GM19467 (cell line): ENCODE measurements around the gene MAX.
"Not testable (repeated sequence)": the region's sequence is repeated elsewhere in the genome, so short reads cannot be mapped to it uniquely, and the experiment has no call there.

Experiments
- ATAC-seq: cut with Tn5 transposase; IDR thresholded peaks from one replicate; pipeline ENCODE4 v1.9.1; 2021; ENCODE audit warnings: mild to moderate bottlenecking, moderate library complexity; ENCODE audit not compliant: unreplicated experiment

Gene MAX

DNA sequence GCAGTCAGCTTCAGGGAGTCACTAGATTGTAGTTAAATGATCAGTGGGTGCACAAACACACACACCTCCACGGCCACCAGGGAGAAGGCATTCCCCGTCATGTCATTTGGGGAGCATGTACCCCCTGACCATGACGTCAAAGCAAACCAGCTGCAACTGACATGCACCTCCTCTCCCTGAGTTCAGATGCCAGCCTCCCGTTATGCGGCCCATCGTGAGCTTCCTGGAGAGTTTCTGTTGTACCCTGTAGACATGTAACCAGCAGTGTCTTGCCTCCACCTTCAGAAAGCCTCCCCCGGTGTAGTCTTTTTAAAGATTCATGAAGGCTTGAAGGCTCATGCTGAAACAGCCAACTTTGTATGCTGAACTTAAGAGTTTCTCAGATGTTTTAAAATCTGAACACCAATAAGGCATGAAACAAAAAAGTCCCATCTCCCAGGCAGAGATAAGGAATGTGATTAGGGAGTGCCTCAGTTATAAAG is 60.8 kb downstream of the MAX start:
- ATAC-seq = no peak

DNA sequence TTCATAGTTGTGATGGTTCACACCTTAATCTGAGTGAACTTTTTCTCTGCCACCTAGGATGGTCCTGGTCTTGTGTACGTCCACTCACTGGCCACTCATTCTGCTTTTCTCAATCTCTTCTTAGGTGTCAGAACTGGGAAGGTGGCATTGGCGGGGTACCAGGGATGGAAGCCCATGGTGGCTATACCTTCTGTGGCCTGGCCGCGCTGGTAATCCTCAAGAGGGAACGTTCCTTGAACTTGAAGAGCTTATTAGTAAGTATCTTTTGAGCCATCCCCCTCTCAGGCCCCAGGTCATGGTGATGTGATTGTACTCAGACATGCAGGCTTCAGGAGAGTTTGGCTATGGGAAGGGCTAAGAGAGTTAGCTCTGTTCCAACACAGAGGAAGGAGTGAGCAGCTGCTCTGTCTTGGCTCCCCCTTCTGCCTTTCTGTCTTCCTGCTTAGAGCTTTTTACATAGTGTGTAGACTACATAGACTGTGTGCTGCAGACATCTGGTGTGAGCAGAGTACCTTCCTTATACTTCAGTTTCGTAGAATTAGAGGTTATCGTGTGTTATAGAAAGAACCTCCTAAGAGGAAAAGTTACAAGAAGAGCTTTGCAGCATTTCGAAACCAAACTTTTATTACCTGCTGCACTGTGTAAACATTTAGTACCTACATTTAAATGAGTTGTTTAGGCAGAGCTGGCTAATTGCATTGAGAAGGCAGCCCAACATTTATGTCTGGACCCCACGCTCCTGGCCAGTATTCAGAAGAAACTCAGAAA is 61.5 kb downstream of the MAX start:
- ATAC-seq = no peak

DNA sequence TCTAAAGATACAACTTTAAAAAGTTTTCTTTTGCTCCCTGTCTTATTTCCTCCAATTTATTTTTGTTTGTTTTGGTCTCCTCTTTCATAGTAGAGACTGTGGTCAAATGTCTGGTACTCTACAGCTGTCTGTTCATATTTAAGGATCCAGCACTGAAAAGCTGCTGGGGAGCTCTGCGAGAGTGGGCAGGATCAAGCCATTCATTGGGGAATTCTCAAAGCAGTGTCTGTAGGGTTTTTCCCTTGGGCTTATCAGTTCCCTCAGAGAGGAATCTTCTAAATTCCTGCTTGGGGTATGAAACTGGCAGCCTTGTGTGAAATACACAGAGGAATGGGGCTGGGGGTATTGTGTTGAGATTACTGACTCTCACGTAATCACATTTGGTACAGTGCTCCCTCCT is 63.4 kb downstream of the MAX start:
- no peak for ATAC-seq

DNA sequence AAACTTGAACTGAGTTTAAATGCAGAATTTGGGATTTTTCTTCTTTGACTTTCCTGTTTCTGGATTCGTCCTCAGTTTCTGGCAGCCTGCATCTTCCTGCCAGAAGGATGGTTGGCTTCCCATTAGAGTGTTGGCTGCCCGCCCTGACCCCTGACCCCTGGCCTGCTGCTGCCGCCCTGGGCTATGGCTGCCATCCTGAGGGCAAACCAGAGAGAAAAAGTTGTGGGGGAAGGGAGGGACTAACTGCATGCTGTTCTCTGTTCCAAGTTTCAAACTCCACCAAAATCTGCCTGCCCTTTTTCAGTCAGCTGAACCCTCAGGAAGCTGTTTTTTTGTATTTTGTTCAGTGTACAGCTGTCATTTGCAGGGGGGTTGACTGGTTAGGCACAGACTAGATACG is 67.3 kb downstream of the MAX start:
- no peak for ATAC-seq

DNA sequence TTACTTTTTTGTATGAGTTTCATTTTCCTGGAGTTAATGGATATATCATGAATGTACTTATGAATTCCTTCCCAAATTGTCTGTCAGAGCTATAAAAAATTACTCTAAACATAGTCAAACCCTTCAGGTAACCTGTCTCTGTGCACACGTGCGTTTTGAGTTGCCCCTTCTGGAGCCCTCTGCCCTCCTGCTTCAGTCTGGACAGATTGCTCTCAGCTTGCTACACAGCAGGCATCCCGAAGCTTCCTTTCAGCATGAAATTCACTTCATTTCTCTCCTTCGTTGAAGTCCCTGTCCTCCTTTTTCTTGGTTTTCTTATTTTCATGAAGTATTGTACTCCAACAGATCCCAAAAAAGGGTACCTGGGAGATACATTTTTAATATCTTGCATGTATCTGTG is 68.3 kb downstream of the MAX start:
- ATAC-seq = no peak

DNA sequence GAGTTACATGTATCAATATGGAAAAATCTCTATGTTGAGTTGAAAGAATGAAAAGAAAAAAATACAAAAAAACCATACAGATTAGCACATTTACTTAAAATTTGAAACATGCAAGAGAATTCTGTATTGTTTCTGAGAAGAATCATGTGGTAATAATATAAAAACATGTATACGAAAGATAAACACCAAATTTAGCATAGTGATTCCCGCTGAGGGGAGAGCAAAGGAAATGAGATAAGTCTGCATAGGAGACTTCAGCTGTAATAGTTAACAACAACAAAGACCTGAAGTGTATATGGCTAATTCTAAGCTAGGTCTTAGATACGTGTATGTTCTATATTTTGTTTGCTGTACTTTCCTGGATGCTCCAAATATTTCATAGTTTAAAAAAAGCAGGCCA is 69.1 kb downstream of the MAX start:
- no peak for ATAC-seq

DNA sequence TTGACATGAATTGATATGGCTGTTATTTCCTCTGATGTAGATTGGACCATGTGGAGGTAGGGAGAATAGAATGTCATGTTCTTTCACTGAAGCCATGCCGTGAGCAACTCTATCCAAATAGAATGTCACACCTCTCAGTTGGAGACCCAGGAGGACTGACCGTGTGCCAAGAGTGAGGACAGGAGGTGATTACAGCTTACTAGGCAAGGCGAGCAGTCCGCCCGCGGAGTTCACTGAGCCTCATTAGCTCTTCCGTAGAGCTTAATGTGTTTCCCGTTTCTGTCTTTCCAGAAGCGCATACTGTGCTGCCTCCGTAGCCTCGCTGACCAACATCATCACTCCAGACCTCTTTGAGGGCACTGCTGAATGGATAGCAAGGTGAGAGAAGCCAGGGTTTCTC is 70.0 kb downstream of the MAX start:
- no peak for ATAC-seq

DNA sequence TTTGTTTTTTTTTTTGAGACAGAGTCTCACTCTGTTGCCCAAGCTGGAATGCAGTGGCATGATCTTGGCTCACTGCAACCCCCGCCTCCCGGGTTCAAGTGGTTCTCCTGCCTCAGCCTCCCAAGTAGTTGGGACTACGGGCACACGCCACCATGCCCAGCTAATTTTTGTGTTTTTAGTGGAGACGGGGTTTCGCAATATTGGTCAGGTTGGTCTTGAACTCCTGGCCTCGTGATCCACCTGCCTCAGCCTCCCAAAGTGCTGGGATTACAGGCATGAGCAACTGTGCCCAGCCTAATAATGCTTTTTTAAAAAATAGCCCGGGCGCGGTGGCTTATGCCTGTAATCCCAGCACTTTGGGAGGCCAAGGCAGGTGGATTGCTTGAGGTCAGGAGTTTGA is 71.0 kb downstream of the MAX start:
- ATAC-seq = not testable (repeated sequence)

DNA sequence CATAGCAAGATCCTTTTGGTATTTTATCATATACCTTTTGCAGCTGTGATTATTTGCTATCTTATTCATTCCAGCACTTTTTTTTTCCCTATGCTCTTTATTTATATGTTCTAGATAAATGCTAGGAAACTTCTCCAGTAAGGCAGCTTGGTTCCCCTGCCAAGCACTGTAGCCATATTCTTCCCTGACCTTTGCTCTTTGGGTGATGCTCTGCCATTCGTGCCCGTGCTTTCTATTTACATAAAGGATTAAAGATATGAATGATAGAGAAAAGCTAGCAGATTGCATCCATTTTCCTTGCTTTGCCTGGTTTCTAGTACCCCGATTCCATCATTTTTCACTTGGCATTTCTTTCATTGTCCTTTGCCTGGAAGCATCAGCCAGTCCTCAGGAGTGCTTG is 73.4 kb downstream of the MAX start:
- ATAC-seq = no peak

DNA sequence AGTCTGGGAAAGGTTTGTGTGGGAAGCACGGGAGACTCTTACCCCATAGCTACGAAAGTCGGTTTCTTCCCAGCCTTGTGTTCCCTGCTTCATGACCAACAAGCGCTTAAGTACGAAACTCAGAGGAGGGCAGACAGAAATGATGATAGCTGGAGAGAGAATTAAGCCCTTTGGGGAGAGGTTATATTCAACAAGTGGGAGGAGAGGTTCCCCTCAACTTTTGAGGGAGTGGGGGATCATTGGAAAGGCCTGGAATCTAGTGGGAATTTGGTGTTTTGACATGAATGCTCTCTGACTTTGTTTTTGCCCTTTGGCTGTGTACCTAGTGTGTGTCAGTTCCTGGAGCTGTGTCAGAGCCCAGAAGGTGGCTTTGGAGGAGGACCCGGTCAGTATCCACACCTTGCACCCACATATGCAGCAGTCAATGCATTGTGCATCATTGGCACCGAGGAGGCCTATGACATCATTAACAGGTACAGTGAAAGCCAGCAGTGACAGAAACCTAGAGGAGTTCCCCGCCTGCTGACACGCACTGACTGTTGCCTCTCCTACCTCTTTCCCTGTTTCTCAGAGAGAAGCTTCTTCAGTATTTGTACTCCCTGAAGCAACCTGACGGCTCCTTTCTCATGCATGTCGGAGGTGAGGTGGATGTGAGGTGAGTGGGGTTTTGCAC is 75.1 kb downstream of the MAX start:
- no peak for ATAC-seq

DNA sequence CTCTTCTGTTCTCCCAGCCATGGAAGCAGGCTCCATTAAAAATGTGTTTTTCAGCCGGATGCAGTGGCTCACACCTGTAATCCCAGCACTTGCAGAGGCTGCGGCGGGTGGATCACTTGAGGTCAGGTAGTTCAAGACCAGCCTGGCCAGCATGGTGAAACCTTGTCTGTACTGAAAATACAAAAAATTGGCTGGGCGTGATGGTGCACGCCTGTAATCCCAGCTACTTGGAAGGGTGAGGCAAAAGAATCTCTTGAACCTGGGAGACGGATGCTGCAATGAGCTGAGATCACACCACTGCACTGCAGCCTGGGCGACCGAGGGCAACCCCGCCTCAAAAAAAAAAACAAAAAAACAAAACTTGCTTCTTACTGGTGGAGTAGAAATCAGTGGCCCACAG is 75.8 kb downstream of the MAX start:
- ATAC-seq = no peak

DNA sequence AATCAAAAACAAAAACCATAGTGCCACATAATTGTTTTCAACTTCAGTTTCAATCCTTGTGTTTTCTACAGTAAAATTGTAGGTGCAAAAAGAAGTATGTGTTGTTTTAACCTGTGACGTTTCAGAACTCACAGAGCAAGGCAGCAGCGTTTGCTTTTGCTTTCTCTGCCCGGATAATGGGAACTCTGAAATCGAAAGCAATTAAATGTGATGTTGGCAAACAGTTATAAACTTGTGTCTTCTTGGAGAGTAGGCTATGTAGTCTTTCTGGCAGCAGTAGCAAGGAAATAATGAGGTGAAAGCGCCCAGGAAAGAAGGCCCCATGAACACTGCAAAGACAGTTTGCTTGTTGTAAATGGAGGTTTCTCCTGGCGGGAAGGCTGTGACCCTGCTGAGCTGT is 76.5 kb downstream of the MAX start:
- ATAC-seq = no peak
